Upper lobe of left lung (tissue), 6 donors: ENCODE measurements around the gene CUTC. TPM values are rescaled to one million over a fixed set of nuclear protein-coding genes. Genes with fewer than 3 reads are reported as not detected.
A peak's percentile ranks its signal among the peaks of the same experiment; 100 is the strongest.
"Not testable (repeated sequence)": the region's sequence is repeated elsewhere in the genome, so short reads cannot be mapped to it uniquely, and the experiment has no call there.

Experiments used
- ATAC-seq, 2 donors: fragments of 200-7000 bp; cut with Tn5 transposase; one replicate each; pipeline ENCODE4 v1.9.1; 2022; ENCODE audit warnings: mild to moderate bottlenecking in 2 of 2, moderate library complexity in 2 of 2; ENCODE audit not compliant: low FRiP score in 2 of 2
- DNase-seq, 2 donors: peaks; one replicate each; pipeline ENCODE4 v3.0.0-alpha.2; 2019 to 2020
- H3K27ac ChIP-seq, 4 donors: fragments of 200-600 bp; sonication (generic); one replicate each; pipeline ENCODE4 v1.5.1; 2016 to 2019
- H3K27me3 ChIP-seq, 4 donors: fragments of 200-600 bp; sonication (generic); one replicate each; pipeline ENCODE4 v1.5.1; 2017 to 2019
- H3K36me3 ChIP-seq, 4 donors: fragments of 200-600 bp; sonication (generic); one replicate each; pipeline ENCODE4 v1.5.1; 2016 to 2019
- H3K4me1 ChIP-seq, 4 donors: fragments of 200-600 bp; sonication (generic); one replicate each; pipeline ENCODE4 v1.5.1; 2018 to 2019
- H3K4me3 ChIP-seq, 4 donors: fragments of 200-600 bp; sonication (generic); one replicate each; pipeline ENCODE4 v1.5.1; 2017 to 2019; ENCODE audit warnings: mild to moderate bottlenecking in 2 of 4, moderate library complexity in 1 of 4
- H3K9me3 ChIP-seq, 4 donors: fragments of 200-600 bp; sonication (generic); one replicate each; pipeline ENCODE4 v1.5.1; 2018 to 2019
- EP300 ChIP-seq, 4 donors: sonication (generic); formaldehyde crosslinking; IDR thresholded peaks; one replicate each; pipeline ENCODE4 v1.5.1; 2017; ENCODE audit warnings: antibody characterized with exemption in 4 of 4, control low read depth in 2 of 4
- POLR2A ChIP-seq, 4 donors: fragments of 450-650 bp; IDR thresholded peaks; one replicate each; pipeline ENCODE4 v1.5.1; 2016 to 2017; ENCODE audit warnings: antibody characterized with exemption in 4 of 4, mild to moderate bottlenecking in 2 of 4
- POLR2AphosphoS5 ChIP-seq, 2 donors: sonication (generic); formaldehyde crosslinking; IDR thresholded peaks; one replicate each; pipeline ENCODE4 v1.5.1; 2017; ENCODE audit warnings: antibody characterized with exemption in 2 of 2
- WGBS, 2 donors: methylation state at CpG; one replicate each; pipeline ENCODE4 v1.1.5; 2017 to 2018; 5-methylcytosine and 5-hydroxymethylcytosine counted together
- total RNA-seq, 6 donors: library from RNA; depleted of rRNA in 4 of 6; stranded (reverse); fragments of >200 nt in 4 of 6; gene quantifications; one replicate each; pipeline versions ENCODE4 v1.1.0 to v1.2.1, GENCODE V29; 2016 to 2021
- TF ChIP-seq, protein P1 (sequence below), 6 experiments: fragments of 450-650 bp in 4 of 6; fragments of 200-600 bp in 2 of 6; sonication (generic) in 2 of 6; IDR thresholded peaks; one replicate each; pipeline ENCODE4 v1.5.1; 2016 to 2019; ENCODE audit warnings: antibody characterized with exemption in 6 of 6
- donor health status: DM: no; HTN: no; CAD: no; lungs with moderate emphysema.
- donor health status: DM: no; HTN: yes; CAD: no; lungs with severe emphysema.

CUTC gene
- total RNA-seq, 6 donors from 2014 or later = 10.7 to 35.6 (median 15.8) TPM

DNA sequence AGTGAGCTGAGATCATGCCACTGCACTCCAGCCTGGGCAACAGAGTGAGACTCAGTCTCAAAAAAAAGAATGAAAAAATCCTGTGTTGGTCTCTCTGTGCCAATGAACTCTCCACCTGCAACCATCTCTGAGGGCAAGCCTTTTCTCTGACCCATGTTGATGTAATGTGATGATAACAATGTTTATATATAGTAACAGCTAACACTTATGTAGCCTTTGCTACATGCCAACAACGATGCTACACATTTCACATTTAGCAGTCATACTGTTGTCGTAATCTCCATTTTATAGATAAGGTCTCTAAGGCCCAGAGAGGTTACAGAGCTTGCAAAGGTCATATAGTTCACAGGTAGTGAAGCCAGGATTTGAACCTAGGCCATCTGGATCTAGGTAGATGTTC, 11.6 kb upstream of the CUTC start:
- TF ChIP-seq POLR2AphosphoS5 (IDR thresholded peaks at IDR 0.05) (no peak), POLR2A (IDR thresholded peaks at IDR 0.05) (no peak), EP300 (IDR thresholded peaks at IDR 0.05) (no peak)
- TF ChIP-seq, protein P1, sequence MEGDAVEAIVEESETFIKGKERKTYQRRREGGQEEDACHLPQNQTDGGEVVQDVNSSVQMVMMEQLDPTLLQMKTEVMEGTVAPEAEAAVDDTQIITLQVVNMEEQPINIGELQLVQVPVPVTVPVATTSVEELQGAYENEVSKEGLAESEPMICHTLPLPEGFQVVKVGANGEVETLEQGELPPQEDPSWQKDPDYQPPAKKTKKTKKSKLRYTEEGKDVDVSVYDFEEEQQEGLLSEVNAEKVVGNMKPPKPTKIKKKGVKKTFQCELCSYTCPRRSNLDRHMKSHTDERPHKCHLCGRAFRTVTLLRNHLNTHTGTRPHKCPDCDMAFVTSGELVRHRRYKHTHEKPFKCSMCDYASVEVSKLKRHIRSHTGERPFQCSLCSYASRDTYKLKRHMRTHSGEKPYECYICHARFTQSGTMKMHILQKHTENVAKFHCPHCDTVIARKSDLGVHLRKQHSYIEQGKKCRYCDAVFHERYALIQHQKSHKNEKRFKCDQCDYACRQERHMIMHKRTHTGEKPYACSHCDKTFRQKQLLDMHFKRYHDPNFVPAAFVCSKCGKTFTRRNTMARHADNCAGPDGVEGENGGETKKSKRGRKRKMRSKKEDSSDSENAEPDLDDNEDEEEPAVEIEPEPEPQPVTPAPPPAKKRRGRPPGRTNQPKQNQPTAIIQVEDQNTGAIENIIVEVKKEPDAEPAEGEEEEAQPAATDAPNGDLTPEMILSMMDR (IDR thresholded peaks at IDR 0.05) = no peak
- no peak overlapping the region for H3K27ac ChIP-seq
- no peaks in the 10 kb centered on the region for H3K4me1 ChIP-seq
- H3K9me3 ChIP-seq = no peaks in the 10 kb centered on the region
- DNase-seq (no peak), ATAC-seq (no peak)
- H3K4me3 ChIP-seq = no peak overlapping the region
- 82 to 86% methylated on average over 2 of the region's 2 CpGs for WGBS, 2 donors
- peaks cover 38 to 98% (median 69%) of the 10 kb centered on the region in 4 donors for H3K36me3 ChIP-seq
- H3K27me3 ChIP-seq = no peaks in the 10 kb centered on the region

DNA sequence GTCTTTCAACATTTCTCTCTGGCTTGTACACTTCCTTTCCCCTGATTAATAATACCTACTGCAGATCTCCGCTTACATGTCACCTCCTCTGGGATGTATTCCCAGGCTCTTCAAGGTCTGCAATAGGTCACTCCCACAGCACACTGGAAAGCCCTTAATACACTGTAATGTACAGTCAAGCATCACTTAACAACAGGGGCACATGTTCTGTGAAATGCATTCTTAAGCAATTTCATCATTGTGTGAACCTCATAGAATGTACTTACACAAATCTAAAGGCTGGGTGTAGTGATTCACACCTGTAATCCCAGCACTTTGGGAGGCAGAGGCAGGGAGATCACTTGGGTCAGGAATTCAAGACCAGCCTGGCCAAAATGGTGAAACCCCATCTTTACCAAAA, 2.0 kb upstream of the CUTC start:
- 81 to 87% methylated on average over 1 of the region's 1 CpG for WGBS, 2 donors
- H3K4me1 ChIP-seq = peaks cover 20 to 35% (median 26%) of the 10 kb centered on the region in 4 donors
- no peaks in the 10 kb centered on the region for H3K27me3 ChIP-seq
- H3K27ac ChIP-seq = no peak overlapping the region
- H3K9me3 ChIP-seq = no peaks in the 10 kb centered on the region
- TF ChIP-seq, protein P1 (IDR thresholded peaks at IDR 0.05) = no peak
- peak in 1 of 4 donors; percentile 38 for TF ChIP-seq EP300 (IDR thresholded peaks at IDR 0.05)
- H3K4me3 ChIP-seq = no peak overlapping the region
- peaks cover 15 to 37% (median 21%) of the 10 kb centered on the region in 4 donors for H3K36me3 ChIP-seq
- DNase-seq (peak in 1 of 2 donors; percentile 27), ATAC-seq (peak in 1 of 2 donors; percentile 9)

DNA sequence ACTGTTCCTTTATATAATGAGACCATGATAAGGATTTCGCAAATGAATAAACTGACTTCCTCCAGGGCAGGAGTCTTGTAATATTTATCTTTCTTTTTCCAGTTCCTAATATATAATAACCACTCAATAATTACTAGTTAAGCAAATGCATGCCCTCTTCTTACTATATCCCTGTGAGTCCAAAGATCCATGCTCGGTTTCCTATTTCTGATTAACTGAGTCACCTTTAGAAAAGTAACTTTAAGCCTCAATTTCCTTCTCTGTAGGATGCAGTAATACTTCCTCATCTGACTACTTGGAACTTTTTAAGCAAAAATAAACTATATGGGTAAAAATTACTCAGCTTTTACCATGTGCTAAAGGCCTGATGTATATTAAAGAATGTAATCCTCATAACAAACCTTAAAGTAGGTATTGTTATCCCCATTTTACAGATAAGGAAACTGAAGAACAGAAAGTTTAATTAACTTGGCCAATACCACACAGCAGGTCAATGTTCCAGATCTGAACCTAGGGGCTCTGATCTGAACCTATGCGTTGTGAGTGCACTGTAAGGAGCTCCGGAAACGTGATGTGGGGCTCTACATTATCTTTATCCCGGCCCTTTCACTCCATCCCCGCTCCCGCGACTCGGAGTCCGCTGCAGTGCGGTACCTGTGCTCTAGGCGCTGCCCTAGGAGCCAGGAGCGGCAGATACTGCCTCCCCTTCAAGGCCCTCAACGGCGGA, 565 bp upstream of the CUTC start:
- 4 to 6% methylated on average over 16 of the region's 16 CpGs for WGBS, 2 donors
- ATAC-seq (peak; percentile 50 to 52), DNase-seq (no peak)
- TF ChIP-seq, protein P1 (IDR thresholded peaks at IDR 0.05) = peak in 1 of 6 experiments; percentile 28
- no peak for TF ChIP-seq EP300 (IDR thresholded peaks at IDR 0.05)
- Histone ChIP-seq H3K4me1 (peaks cover 20 to 35% (median 26%) of the 10 kb centered on the region in 4 donors), H3K4me3 (peak overlapping the region; percentile 15 to 92 (median 66)), H3K27ac (peak overlapping the region; percentile 84 to 98 (median 94)), H3K36me3 (peaks cover 6 to 28% (median 10%) of the 10 kb centered on the region in 4 donors), H3K9me3 (no peaks in the 10 kb centered on the region), H3K27me3 (no peaks in the 10 kb centered on the region)

DNA sequence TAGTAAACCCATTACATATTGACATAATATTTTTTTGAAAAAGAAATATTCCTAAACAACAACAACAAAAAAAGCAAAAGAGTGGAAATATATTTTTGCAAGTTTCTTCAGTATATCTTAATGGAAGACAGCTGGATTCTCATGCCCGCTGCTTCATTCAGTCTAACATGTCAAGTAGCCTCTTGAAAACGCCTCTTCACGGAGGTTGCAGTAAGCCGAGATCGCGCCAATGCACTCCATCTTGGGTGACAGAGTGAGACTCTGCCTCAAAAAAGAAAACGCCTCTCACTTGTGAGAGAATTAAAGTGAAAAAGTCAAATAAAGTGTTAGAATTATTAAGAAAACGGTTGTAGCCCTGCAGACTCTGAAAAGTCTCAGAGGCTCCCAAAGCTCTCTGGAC, 1.3 kb downstream of the CUTC start:
- Histone ChIP-seq H3K36me3 (peaks cover 2 to 32% (median 11%) of the 10 kb centered on the region in 4 donors), H3K4me3 (peak overlapping the region in 3 of 4 donors; percentile 63 to 92 (median 68)), H3K9me3 (no peaks in the 10 kb centered on the region), H3K4me1 (peaks cover 20 to 35% (median 26%) of the 10 kb centered on the region in 4 donors), H3K27ac (no peak overlapping the region), H3K27me3 (no peaks in the 10 kb centered on the region)
- TF ChIP-seq EP300 (IDR thresholded peaks at IDR 0.05) (no peak), POLR2AphosphoS5 (IDR thresholded peaks at IDR 0.05) (no peak), POLR2A (IDR thresholded peaks at IDR 0.05) (no peak)
- TF ChIP-seq, protein P1 (IDR thresholded peaks at IDR 0.05) = no peak
- 63 to 70% methylated on average over 8 of the region's 8 CpGs for WGBS, 2 donors
- DNase-seq = peak in 1 of 2 donors; percentile 45
- ATAC-seq = no peak

DNA sequence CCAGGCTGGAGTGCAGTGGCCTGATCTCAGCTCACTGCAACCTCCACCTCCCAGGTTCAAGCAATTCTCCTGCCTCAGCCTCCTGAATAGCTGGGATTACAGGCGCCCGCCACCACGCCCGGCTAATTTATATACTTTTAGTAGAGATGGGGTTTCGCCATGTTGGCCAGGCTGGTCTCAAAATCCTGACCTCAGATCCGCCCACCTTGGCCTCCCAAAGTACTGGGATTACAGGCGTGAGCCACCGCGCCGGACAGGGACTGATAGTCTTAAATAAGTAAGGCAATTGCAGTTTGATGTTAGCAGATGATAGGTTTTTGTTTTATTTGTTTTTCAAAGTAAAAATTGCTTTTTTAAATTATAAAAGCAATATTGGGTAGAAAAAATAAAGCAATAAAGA, 2.1 kb downstream of the CUTC start:
- H3K36me3 ChIP-seq = peaks cover 4 to 32% (median 11%) of the 10 kb centered on the region in 4 donors
- H3K4me3 ChIP-seq = not testable (repeated sequence)
- 95 to 97% methylated on average over 8 to 10 of the region's 10 CpGs for WGBS, 2 donors

More for the DNA sequence above, 2.1 kb downstream of the CUTC start:
- not testable (repeated sequence) for H3K9me3 ChIP-seq, H3K27me3 ChIP-seq, H3K27ac ChIP-seq, DNase-seq, ATAC-seq
- peaks cover 20 to 35% (median 26%) of the 10 kb centered on the region in 4 donors for H3K4me1 ChIP-seq
